Uterus (tissue), 2 donors: ENCODE measurements around the gene ITCH.

Experiments
- POLR2A ChIP-seq, 2 donors: fragments of 450-650 bp; IDR thresholded peaks; one replicate each; pipeline ENCODE4 v1.6.1; 2016; ENCODE audit warnings: antibody characterized with exemption in 2 of 2, mild to moderate bottlenecking in 1 of 2, moderate library complexity in 1 of 2
- TF ChIP-seq, protein P1 (sequence below), 4 experiments: fragments of 200-600 bp in 2 of 4; fragments of 450-650 bp in 2 of 4; sonication (generic) in 2 of 4; IDR thresholded peaks; one replicate each; pipeline ENCODE4 v1.5.1; 2016 to 2019; ENCODE audit warnings: antibody characterized with exemption in 4 of 4, mild to moderate bottlenecking in 2 of 4, moderate library complexity in 1 of 4

DNA sequence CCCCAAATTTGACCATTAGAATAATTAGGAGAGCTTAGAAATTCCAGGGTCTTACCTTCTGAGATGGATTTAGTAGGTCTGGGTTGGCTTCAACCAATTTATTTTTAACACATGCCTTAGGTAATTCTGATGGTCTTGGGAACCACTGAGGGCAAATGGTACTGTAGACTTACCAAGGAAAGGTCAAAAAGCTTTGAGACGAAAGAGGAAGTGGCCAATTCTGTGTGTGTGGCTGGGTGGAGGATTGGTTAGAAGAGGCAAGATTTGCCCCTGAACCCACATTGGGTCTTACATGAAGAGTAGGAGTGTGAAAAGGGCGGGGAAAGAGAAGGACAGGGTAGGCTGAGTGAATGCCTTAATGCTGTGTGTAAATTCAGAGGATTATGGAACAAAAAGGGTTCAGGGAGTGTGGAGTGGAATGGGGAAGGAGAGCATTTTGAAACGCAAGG, 2.7 kb downstream of the ITCH start:
- TF ChIP-seq, protein P1, sequence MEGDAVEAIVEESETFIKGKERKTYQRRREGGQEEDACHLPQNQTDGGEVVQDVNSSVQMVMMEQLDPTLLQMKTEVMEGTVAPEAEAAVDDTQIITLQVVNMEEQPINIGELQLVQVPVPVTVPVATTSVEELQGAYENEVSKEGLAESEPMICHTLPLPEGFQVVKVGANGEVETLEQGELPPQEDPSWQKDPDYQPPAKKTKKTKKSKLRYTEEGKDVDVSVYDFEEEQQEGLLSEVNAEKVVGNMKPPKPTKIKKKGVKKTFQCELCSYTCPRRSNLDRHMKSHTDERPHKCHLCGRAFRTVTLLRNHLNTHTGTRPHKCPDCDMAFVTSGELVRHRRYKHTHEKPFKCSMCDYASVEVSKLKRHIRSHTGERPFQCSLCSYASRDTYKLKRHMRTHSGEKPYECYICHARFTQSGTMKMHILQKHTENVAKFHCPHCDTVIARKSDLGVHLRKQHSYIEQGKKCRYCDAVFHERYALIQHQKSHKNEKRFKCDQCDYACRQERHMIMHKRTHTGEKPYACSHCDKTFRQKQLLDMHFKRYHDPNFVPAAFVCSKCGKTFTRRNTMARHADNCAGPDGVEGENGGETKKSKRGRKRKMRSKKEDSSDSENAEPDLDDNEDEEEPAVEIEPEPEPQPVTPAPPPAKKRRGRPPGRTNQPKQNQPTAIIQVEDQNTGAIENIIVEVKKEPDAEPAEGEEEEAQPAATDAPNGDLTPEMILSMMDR (IDR thresholded peaks at IDR 0.05), result no peak
- no peak for TF ChIP-seq POLR2A (IDR thresholded peaks at IDR 0.05)
